Omental fat pad (tissue), 4 donors: Measurements from ENCODE around the gene IFI35. TPM values are rescaled to one million over a fixed set of nuclear protein-coding genes. Genes with fewer than 3 reads are reported as not detected.

Experiments
- ATAC-seq: fragments of 150-250 bp; one replicate; pipeline ENCODE4 v1.9.1; 2016; ENCODE audit warnings: mild to moderate bottlenecking, moderate library complexity; ENCODE audit not compliant: low FRiP score
- DNase-seq: peaks from one replicate; pipeline ENCODE4 v3.0.0-alpha.2; 2019; ENCODE audit warnings: low spot score
- CTCF ChIP-seq, 3 donors: fragments of 450-650 bp; IDR thresholded peaks; one replicate each; pipeline ENCODE4 v1.5.1; 2016 to 2017; ENCODE audit warnings: antibody characterized with exemption in 3 of 3, mild to moderate bottlenecking in 3 of 3, moderate library complexity in 2 of 3
- total RNA-seq, 4 donors: library from RNA; depleted of rRNA; stranded (reverse); fragments of >200 nt; gene quantifications; one replicate each; pipeline ENCODE4 v1.1.0, GENCODE V29; 2016

Gene IFI35
- total RNA-seq, 4 donors from 2014 or later: 29.1 to 108 (median 34.4) TPM

GRCh38 chr17:43033948-43034881, 27.6 kb downstream of the IFI35 start:
- no peak for ATAC-seq
- DNase-seq: no peak
- no peak for TF ChIP-seq CTCF (IDR thresholded peaks at IDR 0.05)

DNA sequence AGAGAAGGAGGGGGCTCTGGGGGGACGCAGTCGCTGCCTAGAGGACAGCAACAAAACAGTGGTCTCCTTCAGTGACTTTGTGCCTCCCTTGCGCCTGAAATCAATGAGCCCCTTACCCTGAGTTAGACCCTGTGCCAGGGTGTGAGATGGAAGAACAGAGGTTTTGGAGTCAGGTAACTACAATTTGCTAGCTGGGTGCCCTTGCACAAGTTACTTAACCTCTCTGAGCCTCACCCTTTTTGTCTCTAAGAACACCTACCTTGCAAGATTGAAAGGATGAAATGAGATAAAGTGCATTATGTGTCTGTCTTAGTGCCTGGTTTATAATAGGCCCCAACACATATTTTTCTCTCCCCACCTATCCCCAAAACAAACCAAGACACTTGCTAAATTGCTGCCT, 28.3 kb downstream of the IFI35 start:
- no peak for TF ChIP-seq CTCF (IDR thresholded peaks at IDR 0.05)
- ATAC-seq: no peak
- DNase-seq: no peak

GRCh38 chr17:43039646-43040045, 33.1 kb downstream of the IFI35 start:
- no peak for ATAC-seq

GRCh38 chr17:43040655-43041054, 34.1 kb downstream of the IFI35 start:
- no peak for DNase-seq
- no peak for ATAC-seq
- TF ChIP-seq CTCF (IDR thresholded peaks at IDR 0.05): no peak

More at GRCh38 chr17:43039646-43040045, 33.1 kb downstream of the IFI35 start:
- TF ChIP-seq CTCF (IDR thresholded peaks at IDR 0.05): no peak
- no peak for DNase-seq

GRCh38 chr17:43042025-43042628, 35.5 kb downstream of the IFI35 start:
- no peak for TF ChIP-seq CTCF (IDR thresholded peaks at IDR 0.05)
- DNase-seq (no peak), ATAC-seq (no peak)

DNA sequence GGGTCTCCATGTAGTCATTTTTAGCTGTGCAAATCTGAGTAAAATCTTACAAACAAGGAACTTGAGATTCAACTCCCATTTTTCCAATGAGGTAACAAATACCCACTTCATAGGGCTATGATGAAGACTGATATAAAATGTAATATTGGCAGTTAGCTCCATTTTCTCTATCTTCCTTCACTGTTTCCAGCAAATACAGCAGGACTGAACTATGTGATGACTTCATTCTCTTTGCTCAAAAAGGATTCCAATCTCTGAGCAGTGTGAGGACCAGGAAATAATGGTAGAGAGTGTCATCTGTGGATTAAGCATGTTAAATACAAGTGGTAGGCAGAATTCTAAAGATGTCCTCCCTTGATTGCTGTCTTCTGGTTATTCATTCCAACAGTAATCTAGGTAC, 36.7 kb downstream of the IFI35 start:
- no peak for TF ChIP-seq CTCF (IDR thresholded peaks at IDR 0.05)
- no peak for DNase-seq
- no peak for ATAC-seq
